Activated naive CD8-positive, alpha-beta T cell treated with anti-CD3 and anti-CD28 coated beads for 36 hours (primary cell): Measurements from ENCODE around the gene GRIP1. TPM values are rescaled to one million over a fixed set of nuclear protein-coding genes. Genes with fewer than 3 reads are reported as not detected.
"Not testable (repeated sequence)": the region's sequence is repeated elsewhere in the genome, so short reads cannot be mapped to it uniquely, and the experiment has no call there.

Experiments
- DNase-seq: peaks from one replicate; pipeline ENCODE4 v3.0.0; 2021
- H3K27ac Mint-ChIP-seq: one replicate; pipeline ENCODE4 v1.8.0; 2022; ENCODE audit warnings: mild to moderate bottlenecking, moderate library complexity, mixed read lengths
- H3K27me3 Mint-ChIP-seq: one replicate; pipeline ENCODE4 v1.8.0; 2022; ENCODE audit warnings: mild to moderate bottlenecking, mixed read lengths
- H3K36me3 Mint-ChIP-seq: one replicate; pipeline ENCODE4 v1.8.0; 2021; ENCODE audit warnings: mild to moderate bottlenecking, mixed read lengths
- H3K4me1 Mint-ChIP-seq: one replicate; pipeline ENCODE4 v1.8.0; 2021; ENCODE audit warnings: mixed read lengths
- H3K4me3 Mint-ChIP-seq: one replicate; pipeline ENCODE4 v1.8.0; 2022; ENCODE audit warnings: mild to moderate bottlenecking, moderate library complexity, mixed read lengths
- H3K9me3 Mint-ChIP-seq: one replicate; pipeline ENCODE4 v1.8.0; 2022; ENCODE audit warnings: mixed read lengths
- total RNA-seq, 2 experiments: library from RNA; stranded (reverse); gene quantifications; one replicate each; pipeline ENCODE4 v1.2.3, GENCODE V29; 2021

Gene GRIP1
- total RNA-seq, 2 experiments from 2014 or later = 2.2 to 3.4 TPM

- DNase-seq = no peak
- no peaks in the 10 kb centered on the region for H3K27me3 Mint-ChIP-seq
- no peak overlapping the region for H3K27ac Mint-ChIP-seq
- peaks cover 3% of the 10 kb centered on the region for H3K9me3 Mint-ChIP-seq
- peaks cover 2% of the 10 kb centered on the region for H3K36me3 Mint-ChIP-seq
- no peak overlapping the region for H3K4me3 Mint-ChIP-seq
- H3K4me1 Mint-ChIP-seq = no peaks in the 10 kb centered on the region
These were observed 170.9 kb downstream of the GRIP1 start for GRCh38 chr12:66508025-66508424.

GRCh38 chr12:66503746-66504145 lies 175.1 kb downstream of the GRIP1 start:
- Mint-ChIP-seq H3K9me3 (no peaks in the 10 kb centered on the region), H3K27ac (no peak overlapping the region), H3K27me3 (no peaks in the 10 kb centered on the region), H3K36me3 (no peaks in the 10 kb centered on the region), H3K4me1 (peaks cover 8% of the 10 kb centered on the region), H3K4me3 (no peak overlapping the region)
- DNase-seq = no peak

- Mint-ChIP-seq H3K27me3 (no peaks in the 10 kb centered on the region), H3K4me3 (no peak overlapping the region), H3K4me1 (peaks cover 8% of the 10 kb centered on the region), H3K36me3 (no peaks in the 10 kb centered on the region), H3K27ac (no peak overlapping the region), H3K9me3 (no peaks in the 10 kb centered on the region)
- DNase-seq = no peak
These were observed 176.0 kb downstream of the GRIP1 start for GRCh38 chr12:66502911-66503310.

GRCh38 chr12:66500841-66501240 lies 178.0 kb downstream of the GRIP1 start:
- no peak overlapping the region for H3K27ac Mint-ChIP-seq
- H3K36me3 Mint-ChIP-seq = no peaks in the 10 kb centered on the region
- H3K4me3 Mint-ChIP-seq = no peak overlapping the region
- DNase-seq = peak; percentile 0
- peaks cover 4% of the 10 kb centered on the region for H3K27me3 Mint-ChIP-seq
- no peaks in the 10 kb centered on the region for H3K9me3 Mint-ChIP-seq
- H3K4me1 Mint-ChIP-seq = peaks cover 8% of the 10 kb centered on the region

GRCh38 chr12:66500091-66500490 lies 178.8 kb downstream of the GRIP1 start:
- no peak overlapping the region for H3K27ac Mint-ChIP-seq
- H3K4me3 Mint-ChIP-seq = no peak overlapping the region
- no peak for DNase-seq
- no peaks in the 10 kb centered on the region for H3K9me3 Mint-ChIP-seq
- no peaks in the 10 kb centered on the region for H3K36me3 Mint-ChIP-seq
- H3K27me3 Mint-ChIP-seq = peaks cover 4% of the 10 kb centered on the region
- peaks cover 8% of the 10 kb centered on the region for H3K4me1 Mint-ChIP-seq

- Mint-ChIP-seq H3K9me3 (no peaks in the 10 kb centered on the region), H3K27me3 (peaks cover 4% of the 10 kb centered on the region), H3K36me3 (no peaks in the 10 kb centered on the region), H3K4me1 (peaks cover 8% of the 10 kb centered on the region), H3K4me3 (no peak overlapping the region), H3K27ac (no peak overlapping the region)
- DNase-seq = no peak
These were observed 179.9 kb downstream of the GRIP1 start for GRCh38 chr12:66499000-66499399.

GRCh38 chr12:66498059-66498458 lies 180.8 kb downstream of the GRIP1 start:
- not testable (repeated sequence) for DNase-seq, H3K4me1 Mint-ChIP-seq, H3K27me3 Mint-ChIP-seq, H3K27ac Mint-ChIP-seq, H3K9me3 Mint-ChIP-seq, H3K4me3 Mint-ChIP-seq, H3K36me3 Mint-ChIP-seq

- H3K27ac Mint-ChIP-seq = no peak overlapping the region
- peaks cover 8% of the 10 kb centered on the region for H3K4me1 Mint-ChIP-seq
- no peaks in the 10 kb centered on the region for H3K36me3 Mint-ChIP-seq
- H3K4me3 Mint-ChIP-seq = no peak overlapping the region
- H3K27me3 Mint-ChIP-seq = peaks cover 4% of the 10 kb centered on the region
- no peak for DNase-seq
- no peaks in the 10 kb centered on the region for H3K9me3 Mint-ChIP-seq
These were observed 181.6 kb downstream of the GRIP1 start for GRCh38 chr12:66497008-66497897.

GRCh38 chr12:66496595-66496994 lies 182.3 kb downstream of the GRIP1 start:
- Mint-ChIP-seq H3K4me1 (peaks cover 8% of the 10 kb centered on the region), H3K27ac (no peak overlapping the region), H3K9me3 (no peaks in the 10 kb centered on the region), H3K36me3 (no peaks in the 10 kb centered on the region), H3K4me3 (no peak overlapping the region), H3K27me3 (peaks cover 4% of the 10 kb centered on the region)
- no peak for DNase-seq

GRCh38 chr12:66495709-66496108 lies 183.2 kb downstream of the GRIP1 start:
- no peak overlapping the region for H3K27ac Mint-ChIP-seq
- H3K4me3 Mint-ChIP-seq = no peak overlapping the region
- H3K4me1 Mint-ChIP-seq = peaks cover 7% of the 10 kb centered on the region
- peaks cover 2% of the 10 kb centered on the region for H3K36me3 Mint-ChIP-seq
- DNase-seq = no peak
- peaks cover 4% of the 10 kb centered on the region for H3K27me3 Mint-ChIP-seq
- H3K9me3 Mint-ChIP-seq = no peaks in the 10 kb centered on the region

GRCh38 chr12:66493819-66494218 lies 185.1 kb downstream of the GRIP1 start:
- Mint-ChIP-seq H3K9me3 (peaks cover 4% of the 10 kb centered on the region), H3K36me3 (peaks cover 2% of the 10 kb centered on the region), H3K27ac (no peak overlapping the region), H3K27me3 (peaks cover 7% of the 10 kb centered on the region), H3K4me3 (no peak overlapping the region), H3K4me1 (no peaks in the 10 kb centered on the region)
- DNase-seq = no peak

- Mint-ChIP-seq H3K4me1 (no peaks in the 10 kb centered on the region), H3K27ac (no peak overlapping the region), H3K4me3 (no peak overlapping the region), H3K9me3 (peaks cover 4% of the 10 kb centered on the region), H3K27me3 (peaks cover 7% of the 10 kb centered on the region), H3K36me3 (peaks cover 2% of the 10 kb centered on the region)
- no peak for DNase-seq
These were observed 187.0 kb downstream of the GRIP1 start for GRCh38 chr12:66491853-66492252.

- no peak overlapping the region for H3K4me3 Mint-ChIP-seq
- H3K27ac Mint-ChIP-seq = no peak overlapping the region
- H3K36me3 Mint-ChIP-seq = peaks cover 8% of the 10 kb centered on the region
These were observed 196.3 kb downstream of the GRIP1 start for GRCh38 chr12:66482351-66483203.

GRCh38 chr12:66467932-66468331 lies 210.9 kb downstream of the GRIP1 start:
- no peak for DNase-seq
- Mint-ChIP-seq H3K36me3 (no peaks in the 10 kb centered on the region), H3K9me3 (no peaks in the 10 kb centered on the region)

More at GRCh38 chr12:66482351-66483203, 196.3 kb downstream of the GRIP1 start:
- Mint-ChIP-seq H3K27me3 (peaks cover 3% of the 10 kb centered on the region), H3K9me3 (peaks cover 18% of the 10 kb centered on the region), H3K4me1 (no peaks in the 10 kb centered on the region)
- DNase-seq = no peak

GRCh38 chr12:66461331-66461730 lies 217.5 kb downstream of the GRIP1 start:
- Mint-ChIP-seq H3K4me1 (no peaks in the 10 kb centered on the region), H3K27ac (no peak overlapping the region), H3K4me3 (no peak overlapping the region), H3K27me3 (no peaks in the 10 kb centered on the region), H3K9me3 (no peaks in the 10 kb centered on the region), H3K36me3 (no peaks in the 10 kb centered on the region)
- DNase-seq = no peak

More at GRCh38 chr12:66467932-66468331, 210.9 kb downstream of the GRIP1 start:
- no peak overlapping the region for H3K4me3 Mint-ChIP-seq
- H3K4me1 Mint-ChIP-seq = no peaks in the 10 kb centered on the region
- H3K27me3 Mint-ChIP-seq = peaks cover 11% of the 10 kb centered on the region
- no peak overlapping the region for H3K27ac Mint-ChIP-seq
